CD4-positive, alpha-beta T cell treated with Interleukin-4 for 4 hours (primary cell): ENCODE data around the gene ARID3C.

Experiments used
- DNase-seq: peaks from one replicate; pipeline ENCODE4 v3.0.0-alpha.2; 2020

The ARID3C gene, protein sequence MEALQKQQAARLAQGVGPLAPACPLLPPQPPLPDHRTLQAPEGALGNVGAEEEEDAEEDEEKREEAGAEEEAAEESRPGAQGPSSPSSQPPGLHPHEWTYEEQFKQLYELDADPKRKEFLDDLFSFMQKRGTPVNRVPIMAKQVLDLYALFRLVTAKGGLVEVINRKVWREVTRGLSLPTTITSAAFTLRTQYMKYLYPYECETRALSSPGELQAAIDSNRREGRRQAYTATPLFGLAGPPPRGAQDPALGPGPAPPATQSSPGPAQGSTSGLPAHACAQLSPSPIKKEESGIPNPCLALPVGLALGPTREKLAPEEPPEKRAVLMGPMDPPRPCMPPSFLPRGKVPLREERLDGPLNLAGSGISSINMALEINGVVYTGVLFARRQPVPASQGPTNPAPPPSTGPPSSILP

DNA sequence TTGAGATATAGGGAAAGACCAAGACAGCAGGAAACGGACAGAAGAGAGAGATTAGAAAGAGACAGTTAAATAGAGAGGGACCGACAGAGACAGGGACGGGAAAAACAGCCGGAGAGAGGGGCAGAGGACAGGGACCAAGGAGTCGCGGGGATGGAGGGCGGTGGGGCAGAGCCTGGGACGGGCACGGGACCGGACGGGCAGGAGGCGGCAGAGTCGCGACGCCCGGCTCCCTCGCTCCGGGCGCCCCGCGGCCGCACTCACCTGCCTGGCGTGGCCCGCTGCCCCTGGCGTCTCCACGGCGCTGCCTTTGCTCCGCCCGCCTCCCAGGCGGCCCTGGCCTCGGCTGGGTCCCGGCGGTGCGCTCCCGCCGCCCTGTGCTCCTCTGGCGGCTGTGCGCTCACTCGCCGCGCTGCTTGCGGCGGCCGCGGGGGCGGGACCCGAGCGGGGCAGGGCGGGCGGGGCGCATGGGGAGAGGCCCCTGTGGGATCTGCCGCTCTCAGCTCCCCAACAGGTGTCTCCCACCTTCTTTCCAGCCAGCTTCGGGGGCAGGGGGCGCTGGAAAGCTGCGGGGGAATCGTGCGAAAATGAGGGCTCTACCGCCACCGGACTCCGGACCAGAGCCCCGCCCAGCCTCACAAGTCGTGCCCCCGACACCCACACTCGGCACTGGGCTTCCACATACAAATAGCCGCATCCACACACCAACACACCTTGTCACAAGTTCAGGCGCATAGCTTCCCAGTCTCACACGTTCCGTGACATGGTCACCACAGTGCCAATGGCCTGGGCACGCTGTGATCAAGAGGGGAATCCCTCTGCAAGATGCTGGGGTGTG lies at the start of gene ARID3C:
TSS of gene ARID3C (minus strand) at position 411 of the 835 bp plus-strand sequence. CDS start 1,052 bp downstream, outside the sequence.
- peak; percentile 14 for DNase-seq

DNA sequence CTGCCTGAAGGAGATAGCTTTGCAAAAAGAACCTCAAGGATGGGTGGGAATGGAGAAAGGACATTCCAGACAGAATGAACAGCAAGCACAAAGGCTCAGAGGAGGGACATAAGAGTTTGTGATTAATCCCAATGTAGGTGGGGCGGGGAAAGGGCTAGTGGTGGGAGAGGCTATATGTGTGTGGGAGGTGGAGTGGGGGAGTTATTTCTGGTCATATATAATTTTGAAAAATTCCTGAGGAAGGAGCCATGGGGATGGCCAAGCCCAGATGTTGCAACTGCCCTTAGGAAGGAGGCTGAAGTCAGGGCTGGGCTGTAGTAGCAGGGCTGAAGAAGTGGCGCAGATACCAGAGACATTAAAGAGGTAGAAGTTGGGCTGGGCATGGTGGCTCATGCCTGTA lies 47.0 kb upstream of the ARID3C start:
- DNase-seq: no peak

GRCh38 chr9:34675048-34675714 lies 46.3 kb upstream of the ARID3C start:
- peak; percentile 56 for DNase-seq

GRCh38 chr9:34674440-34674839 lies 45.6 kb upstream of the ARID3C start:
- DNase-seq: no peak

DNA sequence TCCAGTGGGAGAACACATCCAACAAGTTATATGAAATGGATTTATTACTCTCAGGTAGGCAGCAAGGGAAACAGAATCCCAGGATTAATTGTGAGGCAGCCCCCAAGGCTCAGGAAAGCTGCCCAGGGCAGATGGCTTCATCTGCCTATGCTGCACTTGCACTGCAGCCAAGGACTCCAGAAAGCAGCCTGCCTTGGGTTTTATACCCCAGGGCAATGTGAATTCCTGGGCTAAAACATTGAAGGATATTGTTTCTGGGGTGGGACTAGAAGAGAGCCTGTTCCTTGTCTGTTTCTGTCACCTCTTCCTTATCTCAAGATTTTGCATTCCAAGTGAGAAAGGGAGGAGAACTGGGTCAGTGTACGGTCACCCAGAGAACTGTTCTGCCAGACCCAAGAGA lies 42.4 kb upstream of the ARID3C start:
- no peak for DNase-seq

GRCh38 chr9:34669809-34670562 lies 41.1 kb upstream of the ARID3C start:
- no peak for DNase-seq

- peak; percentile 90 for DNase-seq
These were observed 36.8 kb upstream of the ARID3C start for GRCh38 chr9:34665381-34666250.

DNA sequence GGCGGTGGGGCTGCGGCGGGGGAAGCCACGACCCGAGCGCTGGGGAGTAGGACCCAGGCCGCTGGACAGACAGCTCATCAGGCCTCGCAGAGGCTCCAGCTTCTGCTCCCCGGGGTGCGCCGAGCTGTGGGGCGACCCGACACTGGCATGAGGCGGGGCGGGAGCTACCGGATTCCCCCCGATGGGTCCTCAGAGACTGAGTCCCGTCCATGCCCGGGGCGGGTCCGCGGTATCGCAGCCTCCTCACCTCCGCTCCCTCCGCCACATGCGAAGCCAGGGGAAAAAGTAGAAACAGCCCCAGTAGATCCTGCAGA lies 36.2 kb upstream of the ARID3C start:
- no peak for DNase-seq

DNA sequence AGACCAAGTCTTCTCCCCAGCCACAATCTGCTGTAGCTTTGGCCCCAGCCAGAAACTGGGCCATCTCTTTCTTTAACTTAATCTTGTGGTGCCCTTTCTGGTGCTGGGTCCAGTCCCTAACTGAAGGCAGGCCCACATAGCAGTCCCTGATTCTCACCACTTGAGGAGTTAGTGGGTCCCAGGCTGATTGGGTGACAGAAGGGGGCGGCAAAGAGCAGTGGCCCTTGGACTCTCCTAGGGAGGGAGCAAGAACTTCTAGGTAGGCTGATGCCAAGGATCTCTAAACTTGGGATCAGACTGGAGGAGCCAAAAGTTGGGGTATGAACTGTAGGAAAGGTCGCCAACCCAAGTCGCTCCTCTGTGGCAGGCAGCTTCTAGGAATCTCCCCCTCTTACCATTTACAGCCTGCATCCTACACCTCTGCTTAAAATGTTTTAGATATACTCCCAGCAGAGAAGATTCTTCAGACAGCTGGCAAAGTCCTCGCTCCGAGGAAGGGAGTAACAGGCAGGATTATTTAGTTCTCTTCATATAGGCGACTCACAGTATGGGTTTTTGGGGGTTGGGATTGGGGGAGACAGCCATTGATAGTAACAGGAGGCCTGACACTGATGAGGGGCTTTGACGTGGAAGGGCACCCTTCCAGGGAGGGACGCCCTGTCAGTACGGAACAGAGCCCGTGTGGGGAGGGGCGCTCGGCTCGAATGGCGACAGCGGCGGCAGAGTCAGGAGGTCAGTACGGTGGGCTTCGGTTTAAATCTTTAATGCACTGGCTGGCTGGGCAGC lies 35.6 kb upstream of the ARID3C start:
- DNase-seq: peak; percentile 85

DNA sequence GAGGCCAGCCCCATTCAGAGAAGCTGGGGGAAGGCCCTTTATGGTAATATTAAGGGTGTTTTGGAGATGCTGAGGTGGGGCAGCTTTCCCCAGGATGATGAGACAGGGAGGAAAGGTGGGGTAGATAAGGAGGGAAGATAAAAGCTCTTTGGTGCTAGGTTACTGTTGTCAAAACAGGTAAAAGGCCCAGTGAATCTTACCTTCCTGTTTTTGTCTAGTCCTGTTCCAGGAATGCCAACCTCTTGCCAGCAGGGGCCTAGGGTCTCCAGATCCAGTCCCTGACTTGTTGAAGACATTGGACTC lies 34.4 kb upstream of the ARID3C start:
- DNase-seq: peak; percentile 92

- peak; percentile 74 for DNase-seq
These were observed 33.8 kb upstream of the ARID3C start, which contains the start of gene CCL27 for GRCh38 chr9:34662526-34663302. Gene CCL27, minus strand, starts transcription at chr9:34662657. Its CDS starts 24 bp downstream, at chr9:34662633.

GRCh38 chr9:34659592-34660253 lies 30.9 kb upstream of the ARID3C start:
- peak; percentile 24 for DNase-seq

DNA sequence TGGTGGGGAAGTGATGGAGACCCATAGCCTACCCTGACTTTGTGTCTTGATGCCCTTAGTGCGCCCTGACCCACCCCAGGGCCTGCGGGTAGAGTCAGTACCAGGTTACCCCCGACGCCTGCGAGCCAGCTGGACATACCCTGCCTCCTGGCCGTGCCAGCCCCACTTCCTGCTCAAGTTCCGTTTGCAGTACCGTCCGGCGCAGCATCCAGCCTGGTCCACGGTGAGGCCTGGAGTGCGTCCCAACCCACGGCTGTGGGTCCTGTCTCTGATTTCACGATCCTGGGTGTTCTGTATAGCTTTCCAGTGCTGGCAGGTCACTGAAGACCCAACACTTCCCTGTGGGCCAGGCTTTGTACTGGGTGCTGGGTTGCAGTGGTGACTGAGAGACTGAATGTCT lies 29.6 kb upstream of the ARID3C start:
- DNase-seq: no peak

- no peak for DNase-seq
These were observed 28.1 kb upstream of the ARID3C start for GRCh38 chr9:34656992-34657391.

GRCh38 chr9:34655394-34655793 lies 26.5 kb upstream of the ARID3C start:
- no peak for DNase-seq

DNA sequence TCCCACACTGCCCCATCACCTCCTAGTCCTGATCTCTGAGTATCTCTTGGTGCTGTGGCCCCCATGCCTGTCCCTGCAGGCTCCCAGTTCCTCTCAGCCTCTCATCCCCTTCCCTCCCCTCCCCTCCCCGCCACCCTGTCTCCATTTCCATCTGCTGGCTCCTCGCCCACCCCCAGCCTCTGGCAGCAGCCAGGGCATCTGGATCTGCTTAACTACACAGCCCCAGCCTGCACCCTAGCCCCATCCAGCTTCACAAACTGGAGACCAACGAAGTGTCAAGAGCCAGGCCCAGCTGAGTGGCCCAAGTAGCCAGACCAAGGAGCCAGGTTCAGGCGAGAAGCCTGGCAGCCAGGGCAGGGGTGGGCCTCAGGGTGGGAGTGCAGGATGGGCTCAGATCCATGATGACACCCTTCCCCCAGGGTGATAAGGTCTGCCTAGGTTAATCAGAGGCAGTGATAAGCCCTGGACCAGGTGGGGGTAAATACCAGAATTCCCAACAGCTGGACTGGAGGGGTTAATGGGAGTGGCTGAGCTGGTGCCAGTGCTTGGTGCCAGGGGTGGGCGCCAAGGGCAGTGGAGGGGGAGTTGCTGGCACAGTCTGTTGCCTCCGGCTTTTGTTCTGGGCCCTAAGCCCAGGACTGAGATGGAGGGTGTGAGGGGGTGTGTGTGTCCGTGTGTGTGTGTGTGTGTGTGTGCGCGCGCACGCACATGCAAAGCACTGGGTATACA lies 25.6 kb upstream of the ARID3C start:
- DNase-seq: no peak

DNA sequence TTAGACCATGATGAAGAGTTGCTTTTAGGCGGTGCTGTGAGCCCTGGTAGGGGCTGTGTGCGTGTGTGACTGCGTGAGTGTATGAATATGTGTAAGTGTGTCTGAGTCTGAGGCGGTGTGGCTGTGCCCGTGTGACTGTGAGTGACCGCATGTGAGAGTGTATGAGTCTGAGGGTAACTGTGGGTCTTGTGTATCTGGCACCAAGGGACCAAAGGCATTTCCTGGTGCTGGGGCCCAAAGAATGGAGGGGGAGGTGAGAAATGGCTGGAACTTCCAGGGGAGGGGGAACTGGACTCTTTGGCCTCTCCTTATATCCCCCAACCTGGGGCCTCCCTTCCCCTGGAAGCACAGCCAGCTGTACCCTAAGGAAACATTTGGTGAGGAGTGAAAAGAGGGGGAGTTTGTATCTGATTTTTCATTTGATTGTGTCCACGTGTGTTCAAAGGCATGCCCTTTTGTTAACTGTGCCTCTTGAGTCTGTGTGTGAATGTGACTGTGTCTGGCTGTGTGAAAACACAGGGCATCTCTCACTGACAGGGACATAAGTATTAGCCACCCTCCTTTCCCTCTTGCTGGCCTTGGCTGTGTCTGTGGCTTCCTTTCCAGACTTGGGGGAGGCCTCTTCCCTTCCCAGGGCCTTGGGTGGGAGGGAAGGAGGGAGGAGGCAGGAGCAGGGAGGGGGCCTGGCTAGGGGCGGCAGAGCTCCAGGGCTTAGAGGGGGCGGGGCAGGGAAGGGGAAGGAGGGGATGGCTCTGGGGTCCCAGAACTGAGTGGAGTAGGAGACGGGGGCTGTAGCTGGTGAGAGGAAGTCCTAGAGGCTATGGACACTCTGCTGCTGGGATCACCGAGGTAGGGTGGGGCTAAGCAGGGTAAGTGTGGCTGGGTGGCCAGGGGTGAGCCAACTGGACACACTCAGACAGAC lies 24.5 kb upstream of the ARID3C start:
- no peak for DNase-seq

GRCh38 chr9:34652602-34653000 lies 23.7 kb upstream of the ARID3C start:
- DNase-seq: no peak
